WI38 (cell line): ENCODE results near the gene IGSF21.

Experiments
- H3K4me3 ChIP-seq: 2 replicates; pipeline ENCODE4 v1.5.1; 2011; ENCODE audit warnings: low read depth, mild to moderate bottlenecking, control low read depth, low read length
- CTCF ChIP-seq: IDR thresholded peaks from 2 replicates; pipeline ENCODE4 v1.5.1; 2012; ENCODE audit warnings: low read depth, mild to moderate bottlenecking, control low read depth, low read length

IGSF21 gene

DNA sequence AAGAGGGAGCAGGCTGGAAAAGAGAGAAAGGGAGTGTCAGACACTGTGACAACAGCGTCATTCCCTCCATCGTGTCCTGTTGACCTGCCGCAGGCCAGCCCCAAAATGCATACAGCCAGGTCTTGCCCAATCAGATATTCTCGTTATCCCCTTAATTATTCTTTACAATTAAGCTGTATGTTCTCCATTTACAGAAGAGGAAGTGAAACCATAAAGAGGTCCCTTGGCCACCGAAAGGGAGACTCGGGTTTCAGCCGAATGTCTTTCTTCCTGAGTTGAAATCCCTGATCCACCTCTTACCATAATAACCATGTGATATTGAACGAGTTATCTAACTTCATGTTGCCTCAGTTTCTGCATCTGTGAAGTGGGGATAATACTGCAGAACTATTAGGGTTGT, 70.5 kb downstream of the IGSF21 start:
- TF ChIP-seq CTCF, result no peak
- H3K4me3 ChIP-seq, result no peak overlapping the region

DNA sequence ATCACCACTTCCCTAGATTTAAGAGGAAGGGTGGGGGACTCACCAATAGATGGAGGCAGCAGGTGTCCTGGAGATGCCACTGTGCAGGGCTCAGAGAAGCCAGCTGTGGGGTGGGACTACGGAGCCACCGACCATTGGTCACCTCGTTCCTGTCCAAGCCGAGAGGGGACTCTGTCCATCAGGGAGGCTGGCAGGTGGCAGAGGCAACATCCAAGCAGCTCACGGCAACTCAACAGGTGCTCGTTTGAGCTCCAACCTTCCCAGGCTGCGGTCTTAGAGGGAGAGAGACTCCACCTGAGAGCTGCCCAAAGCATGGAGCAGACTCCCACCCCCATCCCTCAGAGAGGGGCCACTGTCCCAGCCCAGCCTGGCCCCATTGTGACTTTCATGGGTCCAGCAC, 71.4 kb downstream of the IGSF21 start:
- no peak for TF ChIP-seq CTCF

GRCh38 chr1:18182398-18183160, 75.0 kb downstream of the IGSF21 start:
- no peak overlapping the region for H3K4me3 ChIP-seq
- TF ChIP-seq CTCF, result no peak

More for the DNA sequence above, 71.4 kb downstream of the IGSF21 start:
- no peak overlapping the region for H3K4me3 ChIP-seq

DNA sequence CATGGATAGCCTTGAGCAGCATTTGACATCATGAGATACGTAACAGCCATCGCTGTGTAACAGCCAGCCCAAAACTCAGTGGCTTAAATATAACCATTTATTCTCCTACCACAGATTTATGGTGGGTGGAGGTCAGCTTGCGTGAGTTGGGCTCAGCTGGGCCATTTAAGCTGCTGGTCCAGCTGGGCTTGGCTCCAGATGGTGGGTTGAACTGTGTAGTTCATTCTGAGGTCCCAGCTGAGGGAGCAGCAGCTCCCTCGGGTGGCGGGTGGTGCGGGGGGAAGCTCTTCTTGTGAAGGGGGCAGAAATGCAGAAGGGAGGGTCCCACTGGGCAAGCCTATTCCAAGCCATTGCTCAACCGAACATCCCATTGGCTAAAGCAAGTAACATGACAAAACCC, 75.9 kb downstream of the IGSF21 start:
- no peak for TF ChIP-seq CTCF

GRCh38 chr1:18187054-18187453, 79.5 kb downstream of the IGSF21 start:
- TF ChIP-seq CTCF, result no peak

More for the DNA sequence above, 75.9 kb downstream of the IGSF21 start:
- no peak overlapping the region for H3K4me3 ChIP-seq

DNA sequence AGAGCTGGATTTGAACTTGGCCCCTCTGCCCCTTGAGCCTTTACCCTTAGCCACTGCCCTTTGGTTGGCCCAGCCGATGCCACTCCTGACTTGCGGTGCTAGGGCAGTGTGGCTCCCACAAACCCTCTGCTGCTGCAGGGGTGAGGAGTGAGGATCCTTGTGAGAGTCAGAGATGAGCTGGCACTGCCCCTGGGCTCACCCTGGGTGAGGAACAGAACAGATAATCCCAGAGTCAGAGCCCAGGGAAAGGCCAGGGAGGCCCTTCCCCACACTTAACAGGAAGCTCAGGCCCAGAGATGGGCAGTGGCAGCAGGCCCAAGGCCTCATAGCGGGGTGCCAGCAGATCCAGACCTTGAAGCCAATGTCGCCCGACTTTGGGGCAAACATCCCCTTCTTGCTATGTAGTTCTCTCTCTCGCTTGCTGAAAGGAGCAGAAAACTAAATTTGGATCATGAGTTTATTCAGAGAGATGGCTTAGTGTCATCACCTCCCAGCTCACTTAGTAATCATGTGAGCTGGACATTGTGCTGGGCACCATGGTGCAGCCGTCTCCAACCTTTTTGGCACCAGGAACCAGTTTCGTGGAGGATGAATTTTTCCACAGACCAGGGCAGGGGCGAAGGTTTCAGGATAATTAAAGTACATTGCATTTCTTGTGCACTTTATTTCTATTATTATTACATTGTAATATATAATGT, 81.4 kb downstream of the IGSF21 start:
- no peak for TF ChIP-seq CTCF
- no peak overlapping the region for H3K4me3 ChIP-seq

More at GRCh38 chr1:18187054-18187453, 79.5 kb downstream of the IGSF21 start:
- H3K4me3 ChIP-seq, result no peak overlapping the region

GRCh38 chr1:18190598-18190997, 83.0 kb downstream of the IGSF21 start:
- no peak for TF ChIP-seq CTCF
- H3K4me3 ChIP-seq, result no peak overlapping the region
